Fibroblast of villous mesenchyme (primary cell): Measurements from ENCODE around the gene CDH4. TPM values are rescaled to one million over a fixed set of nuclear protein-coding genes. Genes with fewer than 3 reads are reported as not detected.

Source experiments
- DNase-seq: peaks from one replicate; pipeline ENCODE4 v3.0.0-alpha.2; 2010; ENCODE audit warnings: low read depth
- H3K4me3 ChIP-seq: 2 replicates; pipeline ENCODE4 v1.5.1; 2011; ENCODE audit warnings: low read depth, mild to moderate bottlenecking, low read length
- total RNA-seq: library from RNA; depleted of rRNA; stranded (reverse); fragments of >200 nt; gene quantifications from 2 replicates; pipeline ENCODE4 v1.2.3, GENCODE V29; 2012
- TF ChIP-seq, protein P1 (sequence below): IDR thresholded peaks from 2 replicates; pipeline ENCODE4 v1.5.1; 2012; ENCODE audit warnings: low read depth, mild to moderate bottlenecking, low read length; ENCODE audit not compliant: insufficient read depth

CDH4 gene
- total RNA-seq, 1 donor: 1.7 TPM

DNA sequence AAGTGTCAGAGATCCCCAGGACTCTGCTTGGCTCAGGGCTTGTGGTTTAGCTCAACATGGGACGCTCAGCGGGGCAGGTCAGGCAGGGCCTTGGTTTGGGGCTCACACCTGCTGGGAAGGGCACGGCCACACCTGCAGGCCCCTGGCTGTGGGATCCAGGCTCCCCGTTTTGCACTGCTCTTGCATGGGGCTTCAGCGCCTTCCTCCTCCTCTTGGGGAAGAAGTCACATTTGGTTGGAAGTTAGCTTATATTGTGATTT is 378.3 kb downstream of the CDH4 start:
- no peak overlapping the region for H3K4me3 ChIP-seq
- TF ChIP-seq, protein P1, sequence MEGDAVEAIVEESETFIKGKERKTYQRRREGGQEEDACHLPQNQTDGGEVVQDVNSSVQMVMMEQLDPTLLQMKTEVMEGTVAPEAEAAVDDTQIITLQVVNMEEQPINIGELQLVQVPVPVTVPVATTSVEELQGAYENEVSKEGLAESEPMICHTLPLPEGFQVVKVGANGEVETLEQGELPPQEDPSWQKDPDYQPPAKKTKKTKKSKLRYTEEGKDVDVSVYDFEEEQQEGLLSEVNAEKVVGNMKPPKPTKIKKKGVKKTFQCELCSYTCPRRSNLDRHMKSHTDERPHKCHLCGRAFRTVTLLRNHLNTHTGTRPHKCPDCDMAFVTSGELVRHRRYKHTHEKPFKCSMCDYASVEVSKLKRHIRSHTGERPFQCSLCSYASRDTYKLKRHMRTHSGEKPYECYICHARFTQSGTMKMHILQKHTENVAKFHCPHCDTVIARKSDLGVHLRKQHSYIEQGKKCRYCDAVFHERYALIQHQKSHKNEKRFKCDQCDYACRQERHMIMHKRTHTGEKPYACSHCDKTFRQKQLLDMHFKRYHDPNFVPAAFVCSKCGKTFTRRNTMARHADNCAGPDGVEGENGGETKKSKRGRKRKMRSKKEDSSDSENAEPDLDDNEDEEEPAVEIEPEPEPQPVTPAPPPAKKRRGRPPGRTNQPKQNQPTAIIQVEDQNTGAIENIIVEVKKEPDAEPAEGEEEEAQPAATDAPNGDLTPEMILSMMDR: no peak
- DNase-seq: no peak

DNA sequence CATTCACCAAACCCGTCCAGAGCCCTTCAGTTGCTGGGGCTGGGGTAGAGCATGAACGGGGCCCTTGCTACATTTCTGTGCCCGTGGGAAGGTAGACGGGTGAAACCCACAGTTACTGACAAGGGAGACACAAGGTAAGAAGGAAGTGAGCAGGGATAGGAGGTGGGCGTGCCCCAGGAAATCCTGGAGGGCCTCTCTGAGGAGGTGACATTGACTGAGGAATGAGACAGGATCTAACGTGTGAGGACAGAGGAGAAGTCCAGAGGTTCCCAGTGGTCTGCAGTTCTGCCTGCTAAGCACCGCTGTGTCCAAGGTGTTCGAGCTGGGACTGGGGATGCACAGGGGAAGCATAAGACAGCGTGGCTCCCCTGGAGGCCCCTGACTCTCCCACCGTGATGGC is 378.8 kb downstream of the CDH4 start:
- TF ChIP-seq, protein P1: no peak
- H3K4me3 ChIP-seq: no peak overlapping the region
- DNase-seq: no peak

DNA sequence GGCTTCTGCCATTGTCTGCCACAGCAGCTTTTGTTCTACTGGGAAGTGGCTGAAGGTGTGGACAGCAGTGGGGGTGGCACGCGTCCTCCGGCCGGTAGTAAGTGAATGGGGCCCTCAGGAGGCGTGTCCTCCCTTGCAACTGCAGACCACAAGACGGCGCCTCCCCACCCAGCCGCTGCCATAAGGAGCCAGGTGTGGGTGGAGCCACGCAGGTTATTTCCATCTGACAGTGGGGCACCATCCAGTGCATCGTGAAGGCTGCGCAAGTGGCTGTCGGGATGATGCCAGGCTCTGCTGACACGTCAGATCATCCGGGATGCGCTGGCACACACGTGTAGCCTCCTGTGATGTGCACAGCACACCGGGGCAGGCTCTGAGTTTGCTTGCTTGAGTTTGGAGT is 379.7 kb downstream of the CDH4 start:
- TF ChIP-seq, protein P1: no peak
- H3K4me3 ChIP-seq: no peak overlapping the region
- DNase-seq: no peak

DNA sequence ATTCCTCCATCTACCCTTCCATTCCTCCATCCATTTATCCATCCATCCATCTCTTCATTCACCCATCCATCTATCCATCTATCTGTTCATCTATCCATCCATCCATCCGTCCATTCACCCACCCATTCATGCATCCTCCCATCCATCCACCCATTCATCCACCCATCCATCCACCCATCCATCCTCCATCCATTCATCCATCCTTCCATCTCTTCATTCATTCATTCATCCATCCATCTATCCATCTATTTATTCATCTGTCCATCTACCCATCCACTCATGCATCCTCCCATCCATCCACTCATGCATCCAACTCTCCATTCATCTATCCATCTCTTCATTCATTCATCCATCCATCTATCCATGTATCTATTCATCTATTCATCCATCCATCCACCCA is 380.9 kb downstream of the CDH4 start:
- no peak overlapping the region for H3K4me3 ChIP-seq
- no peak for DNase-seq
- TF ChIP-seq, protein P1: no peak

DNA sequence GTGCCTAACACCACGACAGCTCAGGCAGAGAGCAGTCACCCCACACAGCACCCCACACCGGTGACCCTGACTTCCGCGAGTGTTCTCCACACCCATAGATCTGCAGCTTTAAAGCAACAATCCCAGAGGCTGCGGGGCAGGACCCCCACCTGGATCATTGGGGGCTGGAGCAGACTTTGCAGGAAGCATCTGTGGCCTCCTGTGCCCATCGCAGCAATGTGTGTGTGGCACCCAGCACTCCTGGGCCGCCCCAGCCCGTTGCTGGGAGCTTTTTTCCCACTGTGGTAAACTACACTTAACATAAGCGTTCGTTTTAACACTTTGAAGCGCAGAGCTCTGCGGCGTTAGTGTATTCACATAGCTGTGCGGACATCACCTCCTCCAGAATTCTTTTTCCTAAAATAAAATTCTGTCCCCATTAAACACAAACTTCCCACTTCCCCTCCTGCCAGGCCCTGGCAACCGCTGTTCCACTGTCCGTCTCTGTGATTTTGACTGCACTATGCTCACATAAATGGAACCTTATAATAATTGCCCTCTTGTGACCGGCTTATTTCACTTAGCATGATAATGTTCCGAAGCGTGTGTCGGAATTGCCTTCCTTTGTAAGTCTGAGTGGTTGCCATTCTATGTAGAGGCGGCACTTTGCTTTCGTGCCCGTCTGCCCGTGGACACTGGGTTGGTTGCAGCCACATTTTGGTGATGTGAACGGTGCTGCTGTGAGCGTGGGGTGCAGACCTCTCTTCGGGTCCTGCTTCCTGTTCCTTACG is 382.5 kb downstream of the CDH4 start:
- DNase-seq: no peak
- no peak overlapping the region for H3K4me3 ChIP-seq
- TF ChIP-seq, protein P1: no peak

DNA sequence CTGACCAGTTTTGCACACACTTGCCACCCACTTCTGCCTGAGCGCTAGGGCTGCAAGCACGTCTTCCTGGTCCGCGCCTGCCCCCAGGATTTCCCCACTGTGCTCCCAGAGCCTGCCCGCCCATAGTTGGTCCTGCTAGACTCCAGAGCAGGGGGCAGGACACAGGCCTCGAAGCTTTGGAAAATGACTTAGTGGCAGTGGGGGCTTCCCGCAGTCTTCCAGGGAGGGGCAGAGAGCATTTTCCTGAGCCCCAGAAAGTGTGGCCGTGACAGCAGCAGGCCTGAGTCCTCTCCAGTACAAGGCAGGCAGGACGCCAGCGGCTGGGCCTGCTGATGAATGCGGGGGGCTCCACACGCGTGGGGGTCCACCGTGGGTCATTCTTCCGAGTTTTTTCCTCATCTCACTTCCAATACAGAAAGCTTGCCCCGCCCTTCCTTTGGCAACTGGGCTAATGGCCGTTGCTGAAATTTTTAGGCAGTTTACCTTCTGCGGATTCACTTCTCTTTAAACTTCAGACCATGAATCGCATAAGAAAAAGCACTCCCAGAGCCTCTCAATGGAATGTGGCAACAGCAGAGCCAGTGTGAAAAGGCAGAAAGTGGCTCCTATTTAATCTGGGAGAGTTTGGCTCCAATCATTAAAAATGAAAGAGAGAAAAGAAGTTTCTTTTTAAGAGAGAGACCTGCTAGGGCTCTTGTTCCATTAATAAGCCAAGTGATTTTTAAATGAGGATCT is 383.8 kb downstream of the CDH4 start:
- TF ChIP-seq, protein P1: no peak
- no peak overlapping the region for H3K4me3 ChIP-seq
- DNase-seq: no peak
